Stimulated activated memory B cell treated with anti-CD40 and anti-IgM and Interleukin-4, amounts not matched to agents 10 μg/mL and 1 μg/mL and 100 μg/mL, for 72 hours (primary cell): ENCODE data around the gene NACA.
"Not testable (repeated sequence)": the region's sequence is repeated elsewhere in the genome, so short reads cannot be mapped to it uniquely, and the experiment has no call there.

ENCODE experiments used
- ATAC-seq: fragments of 150-1000 bp; cut with Tn5 transposase; 2 replicates; pipeline ENCODE4 v1.10.0; 2021
- H3K27ac Mint-ChIP-seq: one replicate; pipeline ENCODE4 v1.8.0; 2022; ENCODE audit warnings: mild to moderate bottlenecking, mixed read lengths
- H3K27me3 Mint-ChIP-seq: one replicate; pipeline ENCODE4 v1.8.0; 2022; ENCODE audit warnings: mixed read lengths
- H3K36me3 Mint-ChIP-seq: one replicate; pipeline ENCODE4 v1.8.0; 2022; ENCODE audit warnings: mixed read lengths
- H3K4me1 Mint-ChIP-seq: one replicate; pipeline ENCODE4 v1.8.0; 2022; ENCODE audit warnings: mixed read lengths
- H3K4me3 Mint-ChIP-seq: one replicate; pipeline ENCODE4 v1.8.0; 2022; ENCODE audit warnings: mild to moderate bottlenecking, moderate library complexity, mixed read lengths
- H3K9me3 Mint-ChIP-seq: one replicate; pipeline ENCODE4 v1.8.0; 2022; ENCODE audit warnings: mixed read lengths

The NACA gene

DNA sequence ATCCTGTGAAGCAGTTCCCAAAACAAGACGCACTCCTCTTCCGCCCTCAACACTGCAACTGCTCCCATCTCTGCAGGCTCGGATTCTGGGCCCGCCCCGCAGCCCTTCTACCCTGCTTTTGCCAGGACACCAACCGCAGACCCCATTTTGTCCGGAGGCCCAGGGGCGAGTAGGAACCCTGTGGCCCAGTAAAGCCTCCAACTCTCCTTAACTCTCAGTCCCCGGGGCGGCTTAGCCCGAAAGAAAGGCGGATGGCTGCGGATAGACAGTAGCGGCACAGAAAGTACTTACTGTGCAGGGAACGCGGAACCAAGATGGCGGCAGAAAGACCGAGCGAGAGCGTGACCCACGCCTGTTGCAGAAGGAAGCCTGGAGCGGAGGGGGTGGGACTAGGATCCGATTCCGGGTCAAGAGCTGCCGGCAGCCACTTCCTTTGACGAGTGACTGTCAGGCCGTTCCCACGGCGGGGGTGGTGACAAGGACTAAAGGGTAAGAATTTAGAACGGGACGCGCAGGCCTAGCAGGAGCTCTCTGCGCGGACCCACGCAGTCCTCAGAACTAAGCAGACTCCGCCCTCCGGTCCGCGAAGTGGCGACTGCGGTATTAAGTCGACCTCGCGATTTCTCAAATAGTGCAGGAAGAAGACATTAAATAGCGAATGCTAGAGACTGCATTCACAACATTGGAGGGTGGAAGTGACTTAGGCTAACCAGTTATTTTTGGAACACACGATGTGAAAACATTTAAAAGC, at the start of gene NACA:
Gene NACA, minus strand, starts transcription at position 328 of the 751 bp plus-strand sequence. CDS start 778 bp downstream, outside the sequence.
- Mint-ChIP-seq H3K9me3 (no peaks in the 10 kb centered on the region), H3K27ac (peak within 1 kb of the TSS; percentile 97), H3K4me1 (peaks cover 51% of the 10 kb centered on the region), H3K4me3 (peak within 1 kb of the TSS; percentile 96), H3K36me3 (peaks cover 29% of the 10 kb centered on the region), H3K27me3 (no peaks in the 10 kb centered on the region)
- ATAC-seq: peak; percentile 99

DNA sequence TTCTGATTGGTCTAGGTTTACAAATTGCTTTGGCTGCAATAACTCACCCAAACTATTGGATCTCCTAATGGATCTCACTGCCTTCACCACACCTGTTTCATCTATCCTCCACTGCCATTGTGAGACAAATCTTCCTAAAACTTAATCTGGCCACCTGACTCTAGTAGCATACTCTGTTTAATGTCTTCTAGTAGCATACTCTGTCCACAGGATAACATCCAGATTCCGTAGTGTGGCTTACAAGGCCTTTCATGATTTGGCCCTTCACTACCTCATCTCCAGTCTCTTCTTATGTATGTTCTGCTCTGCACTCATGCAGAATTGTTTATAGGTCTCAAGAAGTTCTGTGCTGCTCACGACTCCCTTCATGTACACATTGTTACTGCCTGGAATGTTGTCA, 48.0 kb upstream of the NACA start:
- Mint-ChIP-seq H3K27me3 (no peaks in the 10 kb centered on the region), H3K4me1 (peaks cover 17% of the 10 kb centered on the region), H3K36me3 (no peaks in the 10 kb centered on the region), H3K9me3 (peaks cover 3% of the 10 kb centered on the region), H3K27ac (no peak overlapping the region), H3K4me3 (no peak overlapping the region)
- no peak for ATAC-seq

DNA sequence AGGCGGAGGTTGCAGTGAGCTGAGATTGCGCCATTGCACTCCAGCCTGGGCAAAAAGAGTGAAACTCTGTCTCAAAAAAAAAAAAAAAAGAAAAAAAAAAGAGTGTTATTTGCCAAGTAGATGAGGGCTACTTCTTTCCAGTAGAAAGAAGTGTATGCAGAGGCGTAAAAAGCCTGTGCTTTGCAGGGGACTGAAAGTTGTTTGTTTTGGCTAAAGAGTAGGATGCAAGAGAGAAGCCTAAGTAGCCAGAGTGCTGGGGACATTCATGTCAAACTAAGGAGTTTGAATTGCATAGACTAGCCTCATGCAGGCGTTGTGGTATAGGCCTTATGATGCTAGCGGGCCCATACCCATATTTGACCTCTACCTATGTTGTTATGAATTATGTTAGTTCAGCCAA, 47.5 kb upstream of the NACA start:
- Mint-ChIP-seq H3K36me3 (no peaks in the 10 kb centered on the region), H3K9me3 (peaks cover 3% of the 10 kb centered on the region), H3K4me1 (peaks cover 17% of the 10 kb centered on the region), H3K27ac (no peak overlapping the region), H3K27me3 (no peaks in the 10 kb centered on the region), H3K4me3 (no peak overlapping the region)
- ATAC-seq: no peak

GRCh38 chr12:56769868-56770267, 44.8 kb upstream of the NACA start:
- Mint-ChIP-seq H3K36me3 (no peaks in the 10 kb centered on the region), H3K4me1 (peaks cover 17% of the 10 kb centered on the region), H3K27me3 (no peaks in the 10 kb centered on the region), H3K27ac (no peak overlapping the region), H3K4me3 (no peak overlapping the region), H3K9me3 (no peaks in the 10 kb centered on the region)
- ATAC-seq: no peak

DNA sequence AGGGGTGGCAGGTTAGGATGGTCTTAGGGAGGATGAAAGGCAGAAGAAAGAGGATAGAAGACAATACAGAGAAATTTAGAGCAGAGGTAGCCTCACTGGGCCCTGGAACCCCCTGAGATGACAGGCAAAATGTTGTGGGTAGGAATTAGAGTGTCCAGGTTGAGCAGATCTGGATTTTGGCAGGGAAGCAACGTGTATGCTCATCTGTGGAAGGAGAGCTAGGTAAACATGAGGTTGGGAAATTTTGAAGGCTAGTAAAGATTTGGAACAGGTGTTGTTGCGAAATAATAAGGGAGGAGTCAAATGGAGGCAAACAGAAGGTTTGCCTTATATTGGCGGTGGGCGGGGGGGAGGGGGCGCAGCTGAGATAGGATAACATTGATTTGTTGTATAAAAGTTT, 43.3 kb upstream of the NACA start:
- ATAC-seq: no peak
- Mint-ChIP-seq H3K27me3 (no peaks in the 10 kb centered on the region), H3K9me3 (no peaks in the 10 kb centered on the region), H3K4me3 (no peak overlapping the region), H3K27ac (no peak overlapping the region), H3K36me3 (no peaks in the 10 kb centered on the region), H3K4me1 (peaks cover 17% of the 10 kb centered on the region)

- H3K36me3 Mint-ChIP-seq: no peaks in the 10 kb centered on the region
- no peaks in the 10 kb centered on the region for H3K27me3 Mint-ChIP-seq
- peak overlapping the region; percentile 26 for H3K27ac Mint-ChIP-seq
- H3K4me3 Mint-ChIP-seq: peak overlapping the region; percentile 37
- H3K4me1 Mint-ChIP-seq: peaks cover 13% of the 10 kb centered on the region
- no peaks in the 10 kb centered on the region for H3K9me3 Mint-ChIP-seq
- ATAC-seq: peak; percentile 98
Measured at GRCh38 chr12:56766535-56766934, 41.4 kb upstream of the NACA start.

DNA sequence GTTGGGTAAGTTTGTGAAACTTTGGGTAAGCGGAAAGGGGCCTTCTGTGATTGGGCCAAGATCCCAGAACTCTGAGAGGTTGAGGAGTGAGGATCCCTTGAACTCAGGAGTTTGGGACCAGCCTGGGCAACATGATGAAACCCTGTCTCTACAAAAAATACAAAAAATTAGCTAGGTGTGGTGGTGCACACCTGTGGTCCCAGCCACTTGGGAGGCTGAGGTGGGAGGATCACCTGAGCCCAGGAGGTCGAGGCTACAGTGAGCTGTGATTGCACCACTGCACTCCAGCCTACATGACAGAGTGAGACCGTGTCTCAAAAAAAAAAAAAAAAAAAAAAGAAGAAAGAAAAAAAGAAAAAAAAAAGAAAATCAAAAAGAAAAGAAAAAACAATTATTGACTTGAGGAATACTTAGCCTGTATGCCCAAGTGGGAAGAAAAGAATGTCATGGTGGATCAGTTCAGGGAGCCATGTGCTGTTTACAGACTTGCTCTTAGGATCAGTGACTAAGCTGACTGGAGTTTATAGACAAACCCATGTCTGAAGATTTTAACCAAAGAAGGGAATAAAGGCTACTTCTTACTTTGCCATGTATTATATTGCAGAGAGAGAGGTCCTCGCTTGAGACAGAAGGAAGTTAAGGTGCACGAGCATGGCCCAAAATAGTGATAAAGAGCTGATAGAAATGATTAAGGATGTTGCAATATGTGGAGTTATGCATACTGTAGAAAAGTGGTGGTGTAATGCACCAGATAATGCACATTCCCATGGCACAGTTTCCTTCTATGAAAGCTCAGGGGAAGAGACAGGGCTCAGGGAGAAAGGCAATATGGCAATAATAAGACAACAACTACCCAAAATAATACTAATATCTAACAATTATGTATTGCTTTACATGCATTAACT, 38.9 kb upstream of the NACA start:
- Mint-ChIP-seq H3K27ac (no peak overlapping the region), H3K4me1 (peaks cover 13% of the 10 kb centered on the region), H3K4me3 (no peak overlapping the region), H3K9me3 (no peaks in the 10 kb centered on the region), H3K27me3 (no peaks in the 10 kb centered on the region), H3K36me3 (no peaks in the 10 kb centered on the region)
- no peak for ATAC-seq

GRCh38 chr12:56761812-56762211, 36.7 kb upstream of the NACA start:
- Mint-ChIP-seq H3K27me3 (no peaks in the 10 kb centered on the region), H3K9me3 (peaks cover 4% of the 10 kb centered on the region), H3K4me3 (no peak overlapping the region), H3K4me1 (peaks cover 11% of the 10 kb centered on the region), H3K36me3 (no peaks in the 10 kb centered on the region), H3K27ac (no peak overlapping the region)
- no peak for ATAC-seq

GRCh38 chr12:56760460-56760859, 35.4 kb upstream of the NACA start:
- no peak for ATAC-seq
- peaks cover 4% of the 10 kb centered on the region for H3K9me3 Mint-ChIP-seq
- H3K27ac Mint-ChIP-seq: no peak overlapping the region
- H3K4me3 Mint-ChIP-seq: no peak overlapping the region
- H3K27me3 Mint-ChIP-seq: no peaks in the 10 kb centered on the region
- no peaks in the 10 kb centered on the region for H3K36me3 Mint-ChIP-seq
- peaks cover 5% of the 10 kb centered on the region for H3K4me1 Mint-ChIP-seq

DNA sequence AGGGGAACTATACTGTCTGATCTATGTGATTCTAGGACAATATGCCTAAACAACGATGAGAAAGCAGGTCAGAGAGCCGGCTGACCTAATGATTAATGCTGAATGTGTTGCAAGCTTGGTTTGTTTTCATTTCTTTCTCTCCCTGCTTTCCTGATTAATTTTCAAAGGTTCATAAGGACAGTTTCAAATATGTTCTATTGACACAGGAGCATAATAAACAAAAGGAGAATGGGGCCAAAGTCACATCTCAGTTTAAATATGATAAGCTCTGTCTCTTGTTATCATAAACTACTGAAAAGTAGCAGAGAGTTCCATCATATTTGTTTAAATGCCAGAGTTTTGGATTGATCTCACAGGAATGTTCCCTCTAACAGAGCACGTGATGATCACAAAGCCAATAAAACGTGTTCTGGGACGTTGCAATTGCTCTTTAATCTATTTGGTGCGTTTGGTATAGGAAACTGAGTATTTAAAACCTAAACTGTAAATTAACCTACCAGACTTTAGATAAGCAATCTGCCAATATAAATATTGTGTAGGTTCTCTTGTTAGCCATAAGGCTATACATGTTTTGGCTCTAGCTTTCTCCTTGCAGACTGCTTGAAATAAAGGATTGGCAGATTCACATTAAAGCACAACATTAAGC, 34.3 kb upstream of the NACA start:
- no peaks in the 10 kb centered on the region for H3K36me3 Mint-ChIP-seq
- no peak overlapping the region for H3K4me3 Mint-ChIP-seq
- peaks cover 5% of the 10 kb centered on the region for H3K4me1 Mint-ChIP-seq
- peaks cover 4% of the 10 kb centered on the region for H3K9me3 Mint-ChIP-seq
- H3K27me3 Mint-ChIP-seq: no peaks in the 10 kb centered on the region
- no peak overlapping the region for H3K27ac Mint-ChIP-seq
- no peak for ATAC-seq

DNA sequence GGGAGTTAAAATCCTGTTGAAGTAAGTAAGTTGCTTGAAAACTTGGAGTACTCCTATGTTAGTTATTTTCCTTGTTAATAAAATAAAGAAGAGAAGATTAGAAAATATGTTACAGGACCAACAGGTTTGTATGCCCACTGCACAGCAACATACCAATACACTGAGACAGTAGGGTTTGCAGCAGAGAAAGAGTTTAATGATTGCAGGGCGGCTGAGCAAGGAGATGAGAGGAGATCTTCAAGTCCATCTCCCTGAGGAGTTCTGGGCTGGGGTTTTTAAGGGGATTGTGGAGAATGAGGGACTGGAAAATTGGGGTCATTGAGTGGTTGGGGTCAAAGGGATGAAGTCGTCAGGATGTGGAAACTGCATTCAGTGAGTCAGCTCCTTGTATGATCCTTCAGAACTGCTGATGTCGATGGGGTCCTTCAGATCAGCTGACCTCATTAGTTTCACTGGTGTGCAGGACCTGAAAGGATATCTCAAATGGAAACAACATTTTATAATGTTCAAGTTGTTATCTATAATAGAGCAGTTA, 33.7 kb upstream of the NACA start:
- no peaks in the 10 kb centered on the region for H3K36me3 Mint-ChIP-seq

GRCh38 chr12:56757971-56758370, 32.9 kb upstream of the NACA start:
- not testable (repeated sequence) for H3K27me3 Mint-ChIP-seq, H3K36me3 Mint-ChIP-seq, H3K27ac Mint-ChIP-seq, H3K4me3 Mint-ChIP-seq, H3K9me3 Mint-ChIP-seq, ATAC-seq, H3K4me1 Mint-ChIP-seq

More for the DNA sequence above, 33.7 kb upstream of the NACA start:
- peaks cover 4% of the 10 kb centered on the region for H3K9me3 Mint-ChIP-seq
- H3K27me3 Mint-ChIP-seq: no peaks in the 10 kb centered on the region
- H3K27ac Mint-ChIP-seq: no peak overlapping the region
- no peak for ATAC-seq
- peaks cover 5% of the 10 kb centered on the region for H3K4me1 Mint-ChIP-seq
- no peak overlapping the region for H3K4me3 Mint-ChIP-seq

- Mint-ChIP-seq H3K36me3 (peaks cover 6% of the 10 kb centered on the region), H3K4me1 (peaks cover 44% of the 10 kb centered on the region), H3K27ac (no peak overlapping the region), H3K27me3 (no peaks in the 10 kb centered on the region), H3K4me3 (no peak overlapping the region), H3K9me3 (no peaks in the 10 kb centered on the region)
- no peak for ATAC-seq
Measured at GRCh38 chr12:56753566-56753965, 28.5 kb upstream of the NACA start.

DNA sequence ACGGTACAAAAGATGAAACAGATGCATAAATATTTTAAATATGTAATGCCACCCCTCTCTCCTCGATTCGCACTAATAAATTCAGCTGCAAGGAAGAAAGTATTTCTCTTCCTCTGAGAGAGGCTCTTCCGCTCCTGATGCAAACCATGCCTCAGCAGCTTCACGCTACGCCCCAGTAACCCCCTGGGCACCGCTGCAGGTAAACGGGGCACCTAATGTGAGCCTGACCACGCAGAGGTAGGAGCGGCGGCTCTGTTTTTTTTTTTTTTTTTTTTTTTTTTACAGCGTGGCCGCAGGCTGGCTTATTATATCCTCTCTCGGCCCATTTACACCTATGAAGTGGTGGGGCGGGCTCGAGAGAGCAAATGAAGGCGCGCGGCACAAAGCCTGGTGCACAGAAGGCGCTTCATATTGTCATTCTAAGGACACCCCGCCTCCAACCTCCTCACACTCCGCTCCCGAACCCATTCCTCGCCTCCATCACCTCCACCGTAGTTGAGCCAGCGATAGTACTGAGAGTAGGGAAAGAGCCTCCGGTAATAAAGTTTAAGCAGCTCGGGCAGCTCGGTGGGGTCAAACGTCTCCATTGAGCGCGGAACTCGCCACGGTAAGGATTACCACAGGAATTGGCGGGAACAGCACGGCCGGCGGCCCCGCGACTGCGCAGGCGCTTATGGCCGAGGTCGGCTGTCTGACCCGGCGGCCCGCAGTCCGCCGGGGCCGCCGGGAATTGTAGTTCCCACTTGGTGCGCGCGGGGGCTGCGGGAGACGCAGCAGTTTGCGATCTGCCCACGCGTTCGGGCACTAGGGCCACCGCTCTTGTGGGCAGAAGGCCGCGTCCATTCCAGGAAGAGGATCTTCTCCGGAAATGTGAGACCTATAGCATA, 26.9 kb upstream of the NACA start, which contains the start of gene PRIM1:
Gene PRIM1, minus strand, starts transcription at position 612 of the 887 bp plus-strand sequence. Its CDS starts 25 bp downstream, at position 587.
- ATAC-seq: peak; percentile 92
- Mint-ChIP-seq H3K4me1 (peaks cover 57% of the 10 kb centered on the region), H3K9me3 (no peaks in the 10 kb centered on the region), H3K36me3 (peaks cover 14% of the 10 kb centered on the region), H3K27me3 (no peaks in the 10 kb centered on the region), H3K27ac (peak within 1 kb of the TSS; percentile 83), H3K4me3 (peak within 1 kb of the TSS; percentile 97)
